OCI-LY1 (cell line): ENCODE results near the gene SPTB.

ENCODE experiments used
- H2AFZ ChIP-seq: fragments of 200-600 bp; sonication (generic), shearing (Covaris generic); 2 replicates; pipeline ENCODE4 v1.6.0; 2014; ENCODE audit warnings: antibody characterized with exemption, mild to moderate bottlenecking, low read length
- H3F3A ChIP-seq: fragments of 200-600 bp; sonication (generic), shearing (Covaris generic); 2 replicates; pipeline ENCODE4 v1.6.0; 2014; ENCODE audit warnings: mild to moderate bottlenecking, antibody characterized with exemption, low read length, moderate library complexity; ENCODE audit not compliant: insufficient read depth
- H3K27ac ChIP-seq: fragments of 200-600 bp; sonication (generic); 2 replicates; pipeline ENCODE4 v1.5.1; 2014; ENCODE audit warnings: low read length, mixed run types, mild to moderate bottlenecking, low read depth; ENCODE audit not compliant: poor library complexity, severe bottlenecking
- H3K27me3 ChIP-seq: fragments of 200-600 bp; sonication (generic); 2 replicates; pipeline ENCODE4 v1.6.0; 2014; ENCODE audit warnings: antibody characterized with exemption, mild to moderate bottlenecking, low read length, moderate library complexity; ENCODE audit not compliant: insufficient read depth
- H3K36me3 ChIP-seq: fragments of 200-600 bp; sonication (generic); 2 replicates; pipeline ENCODE4 v1.6.1; 2014; ENCODE audit warnings: mild to moderate bottlenecking, antibody characterized with exemption, low read length, moderate library complexity, mixed read lengths; ENCODE audit not compliant: insufficient read depth
- H3K4me1 ChIP-seq: fragments of 200-600 bp; sonication (generic); 2 replicates; pipeline ENCODE4 v1.5.1; 2014; ENCODE audit warnings: mild to moderate bottlenecking, low read length, moderate library complexity; ENCODE audit not compliant: insufficient read depth, severe bottlenecking
- H3K4me2 ChIP-seq: fragments of 200-600 bp; sonication (generic), shearing (Covaris generic); 2 replicates; pipeline ENCODE4 v1.6.1; 2014; ENCODE audit warnings: low read length
- H3K4me3 ChIP-seq: fragments of 200-600 bp; sonication (generic); 2 replicates; pipeline ENCODE4 v1.5.1; 2014; ENCODE audit warnings: low read length, low read depth, mild to moderate bottlenecking, mixed read lengths; ENCODE audit not compliant: poor library complexity, severe bottlenecking
- H3K79me2 ChIP-seq: fragments of 200-600 bp; shearing (Covaris generic); 2 replicates; pipeline ENCODE4 v1.6.1; 2016; ENCODE audit warnings: mixed run types, low read length, mixed read lengths; ENCODE audit not compliant: insufficient read depth
- H3K9ac ChIP-seq: fragments of 200-600 bp; sonication (generic), shearing (Covaris generic); 2 replicates; pipeline ENCODE4 v1.6.1; 2014; ENCODE audit warnings: mild to moderate bottlenecking, low read length, mixed read lengths
- H3K9me2 ChIP-seq: fragments of 200-600 bp; sonication (generic), shearing (Covaris generic); 2 replicates; pipeline ENCODE4 v1.6.1; 2014; ENCODE audit warnings: low read depth, mild to moderate bottlenecking, low read length, mixed read lengths
- H3K9me3 ChIP-seq: fragments of 200-600 bp; shearing (Covaris generic); 2 replicates; pipeline ENCODE4 v1.6.1; 2014; ENCODE audit warnings: low read length, mixed read lengths
- H4K20me1 ChIP-seq: fragments of 200-600 bp; sonication (generic), shearing (Covaris generic); 2 replicates; pipeline ENCODE4 v1.6.0; 2016; ENCODE audit warnings: mild to moderate bottlenecking, low read length; ENCODE audit not compliant: insufficient read depth
- CTCF ChIP-seq: fragments of 200-600 bp; sonication (generic), shearing (Covaris generic); IDR thresholded peaks from 2 replicates; pipeline ENCODE4 v1.5.1; 2017; ENCODE audit warnings: mild to moderate bottlenecking, antibody characterized with exemption, low read length, moderate library complexity, mixed read lengths
- EZH2 ChIP-seq: fragments of 200-600 bp; sonication (generic), shearing (Covaris generic); IDR thresholded peaks from 2 replicates; pipeline ENCODE4 v1.8.0; 2017; ENCODE audit warnings: borderline replicate concordance, mixed run types, mild to moderate bottlenecking, antibody characterized with exemption, low read length, moderate library complexity, mixed read lengths

SPTB gene

GRCh38 chr14:64784006-64784405 is 95.7 kb downstream of the SPTB start:
- H3K27me3 ChIP-seq, result no peaks in the 10 kb centered on the region
- TF ChIP-seq EZH2 (no peak), CTCF (no peak)
- H3K9me3 ChIP-seq, result no peaks in the 10 kb centered on the region
- H3K4me1 ChIP-seq, result no peaks in the 10 kb centered on the region
- no peak overlapping the region for H3K4me3 ChIP-seq
- H2AFZ ChIP-seq, result no peak overlapping the region
- no peaks in the 10 kb centered on the region for H3F3A ChIP-seq
- H3K79me2 ChIP-seq, result no peaks in the 10 kb centered on the region
- H3K9ac ChIP-seq, result no peak overlapping the region
- no peaks in the 10 kb centered on the region for H3K36me3 ChIP-seq
- no peaks in the 10 kb centered on the region for H4K20me1 ChIP-seq
- no peak overlapping the region for H3K27ac ChIP-seq
- H3K9me2 ChIP-seq, result no peaks in the 10 kb centered on the region
- H3K4me2 ChIP-seq, result no peak overlapping the region

GRCh38 chr14:64782196-64782595 is 97.5 kb downstream of the SPTB start:
- no peaks in the 10 kb centered on the region for H3K79me2 ChIP-seq
- H2AFZ ChIP-seq, result no peak overlapping the region
- no peaks in the 10 kb centered on the region for H4K20me1 ChIP-seq
- no peak overlapping the region for H3K27ac ChIP-seq
- no peak for TF ChIP-seq EZH2
- TF ChIP-seq CTCF, result no peak
- H3F3A ChIP-seq, result no peaks in the 10 kb centered on the region
- no peak overlapping the region for H3K4me3 ChIP-seq
- H3K4me2 ChIP-seq, result no peak overlapping the region
- H3K9me3 ChIP-seq, result no peaks in the 10 kb centered on the region
- no peak overlapping the region for H3K9ac ChIP-seq
- H3K27me3 ChIP-seq, result peaks cover 9% of the 10 kb centered on the region; the same call in 1 of the 2 replicates
- no peaks in the 10 kb centered on the region for H3K9me2 ChIP-seq
- no peaks in the 10 kb centered on the region for H3K36me3 ChIP-seq
- H3K4me1 ChIP-seq, result no peaks in the 10 kb centered on the region

GRCh38 chr14:64779472-64779871 is 100.2 kb downstream of the SPTB start:
- Histone ChIP-seq H3K9me3 (no peaks in the 10 kb centered on the region), H3K36me3 (no peaks in the 10 kb centered on the region), H3F3A (no peaks in the 10 kb centered on the region), H3K9me2 (no peaks in the 10 kb centered on the region), H3K27me3 (peaks cover 14% of the 10 kb centered on the region; the same call in 1 of the 2 replicates), H3K4me1 (no peaks in the 10 kb centered on the region), H3K4me2 (no peak overlapping the region), H2AFZ (no peak overlapping the region), H3K27ac (no peak overlapping the region), H3K79me2 (no peaks in the 10 kb centered on the region), H4K20me1 (no peaks in the 10 kb centered on the region), H3K4me3 (no peak overlapping the region), H3K9ac (no peak overlapping the region)
- TF ChIP-seq CTCF (no peak), EZH2 (no peak)
